ENCODE measurements around the gene OSTN. TPM values are rescaled to one million over a fixed set of nuclear protein-coding genes. Genes with fewer than 3 reads are reported as not detected.
A peak's percentile ranks its signal among the peaks of the same experiment; 100 is the strongest.

The OSTN gene
- polyA plus RNA-seq, 2 of the 4 experiments (the other 2 are of a cell fraction), result not detected

DNA sequence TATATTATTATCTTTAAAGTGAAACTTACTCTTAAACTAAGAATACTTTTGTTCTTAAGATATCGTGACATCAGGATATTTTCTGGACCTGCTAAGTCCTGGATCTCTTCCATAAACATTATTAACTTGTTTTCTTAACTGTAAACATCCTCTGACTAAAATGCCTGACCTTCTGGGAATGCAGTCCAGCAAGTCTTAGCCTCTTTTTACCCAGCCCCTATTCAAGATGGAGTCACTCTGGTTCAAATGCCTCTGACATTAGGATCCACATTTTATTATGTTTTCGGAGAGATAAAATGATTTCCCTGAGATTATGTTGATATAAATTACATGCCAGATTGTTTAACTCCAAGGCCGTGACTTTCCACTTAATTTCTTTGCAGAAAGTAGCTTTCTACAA is 37.6 kb downstream of the OSTN start:
- ChIA-PET CTCF (no interaction called here), POLR2A (no interaction called here)
- H3K4me2 ChIP-seq, result no peak overlapping the region
- no peak for DNase-seq (ENCODE audit: low read depth in 1 of 2, low spot score in 1 of 2)
- H3K4me1 ChIP-seq, result peaks cover 20% of the 10 kb centered on the region
- no peak overlapping the region for H3K27ac ChIP-seq
- H3K4me3 ChIP-seq, result no peak overlapping the region
- WGBS (ENCODE audit: missing lambda C conversion rate), result 79% methylated on average over 3 of the region's 3 CpGs
- no peak for ATAC-seq
- H3K9me3 ChIP-seq, result no peaks in the 10 kb centered on the region
- no peak for FAIRE-seq
- TF ChIP-seq MYC (IDR thresholded peaks at IDR 0.05; ENCODE audit: borderline replicate concordance, low read length), result no peak
- no peak for TF ChIP-seq FOSB (CRISPR knock-in tag; IDR thresholded peaks at IDR 0.05)
- TF ChIP-seq, protein P1, sequence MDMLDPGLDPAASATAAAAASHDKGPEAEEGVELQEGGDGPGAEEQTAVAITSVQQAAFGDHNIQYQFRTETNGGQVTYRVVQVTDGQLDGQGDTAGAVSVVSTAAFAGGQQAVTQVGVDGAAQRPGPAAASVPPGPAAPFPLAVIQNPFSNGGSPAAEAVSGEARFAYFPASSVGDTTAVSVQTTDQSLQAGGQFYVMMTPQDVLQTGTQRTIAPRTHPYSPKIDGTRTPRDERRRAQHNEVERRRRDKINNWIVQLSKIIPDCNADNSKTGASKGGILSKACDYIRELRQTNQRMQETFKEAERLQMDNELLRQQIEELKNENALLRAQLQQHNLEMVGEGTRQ (IDR thresholded peaks at IDR 0.05), result no peak
- no peak for TF ChIP-seq TP53 (CRISPR knock-in tag; IDR thresholded peaks at IDR 0.05)
- TF ChIP-seq SMC3 (IDR thresholded peaks at IDR 0.05), result no peak

DNA sequence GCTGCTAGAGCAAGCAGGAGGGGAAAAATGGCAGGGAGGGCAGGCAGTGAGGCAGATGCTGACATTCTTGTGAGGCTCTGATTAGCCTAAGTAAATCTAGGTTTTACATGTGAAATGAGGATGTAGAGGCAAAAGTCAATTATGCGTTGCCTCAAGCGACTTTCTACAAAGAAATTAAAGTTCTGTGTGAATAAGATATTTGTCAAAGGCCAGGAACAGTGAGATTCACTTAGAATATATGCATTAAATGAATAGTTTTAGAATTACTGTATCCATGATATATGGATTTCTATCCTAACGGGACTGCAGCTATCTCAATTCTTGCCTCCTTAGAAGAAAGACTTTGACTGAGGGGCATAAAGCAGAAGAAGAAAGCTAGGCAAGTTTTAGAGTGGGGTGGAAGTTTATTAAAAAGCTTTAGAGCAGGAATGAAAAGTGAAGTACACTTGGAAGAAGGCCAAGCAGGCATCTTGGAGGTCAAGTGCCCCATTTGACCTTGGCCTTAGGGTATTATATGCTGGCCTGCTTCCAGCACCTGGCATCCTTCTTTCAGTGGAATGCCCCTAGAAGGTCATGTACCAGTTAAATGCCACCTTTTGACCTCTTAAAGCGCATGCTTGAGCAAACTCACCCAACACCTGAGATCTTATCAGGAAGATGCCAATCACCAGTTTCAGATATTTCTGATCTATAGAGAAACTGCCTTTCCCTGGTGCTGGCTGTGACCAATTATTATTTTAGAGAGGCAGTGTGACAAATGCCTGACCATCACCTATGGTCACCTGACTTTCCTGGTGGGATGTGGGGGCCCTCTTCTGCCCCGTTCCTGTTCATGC is 38.2 kb downstream of the OSTN start:
- no peak for DNase-seq (ENCODE audit: low read depth in 1 of 2, low spot score in 1 of 2)
- Histone ChIP-seq H3K27ac (no peak overlapping the region), H3K4me1 (peaks cover 20% of the 10 kb centered on the region), H3K4me2 (no peak overlapping the region), H3K9me3 (no peaks in the 10 kb centered on the region), H3K4me3 (no peak overlapping the region)
- ChIA-PET POLR2A (no interaction called here), CTCF (no interaction called here)
- no peak for ATAC-seq
- FAIRE-seq, result no peak
- TF ChIP-seq TFCP2L1 (CRISPR knock-in tag; IDR thresholded peaks at IDR 0.05) (no peak), ZNF302 (CRISPR knock-in tag; IDR thresholded peaks at IDR 0.05) (no peak), KDM1A (IDR thresholded peaks at IDR 0.05; ENCODE audit: low read depth) (no peak), KDM5A (IDR thresholded peaks at IDR 0.05) (no peak), FOSL2 (IDR thresholded peaks at IDR 0.05) (no peak), FOSL2 (CRISPR knock-in tag; IDR thresholded peaks at IDR 0.05) (no peak), HDAC2 (IDR thresholded peaks at IDR 0.05) (no peak), NFE2L2 (conservative IDR thresholded peaks at IDR 0.05; ENCODE audit: low read length) (no peak), RNF2 (IDR thresholded peaks at IDR 0.05; ENCODE audit: borderline replicate concordance, low read depth) (no peak), PHF8 (IDR thresholded peaks at IDR 0.05; ENCODE audit: borderline replicate concordance, low read depth) (no peak), BHLHE40 (IDR thresholded peaks at IDR 0.05; ENCODE audit: low read depth, low read length) (no peak), JUNB (IDR thresholded peaks at IDR 0.05) (no peak), EHF (CRISPR knock-in tag; IDR thresholded peaks at IDR 0.05) (no peak), TP53 (CRISPR knock-in tag; IDR thresholded peaks at IDR 0.05) (no peak), RAD21 (conservative IDR thresholded peaks at IDR 0.05 in 1 of 2, IDR thresholded peaks at IDR 0.05 in 1 of 2) (no peak)
- 80% methylated on average over 5 of the region's 5 CpGs for WGBS (ENCODE audit: missing lambda C conversion rate)

DNA sequence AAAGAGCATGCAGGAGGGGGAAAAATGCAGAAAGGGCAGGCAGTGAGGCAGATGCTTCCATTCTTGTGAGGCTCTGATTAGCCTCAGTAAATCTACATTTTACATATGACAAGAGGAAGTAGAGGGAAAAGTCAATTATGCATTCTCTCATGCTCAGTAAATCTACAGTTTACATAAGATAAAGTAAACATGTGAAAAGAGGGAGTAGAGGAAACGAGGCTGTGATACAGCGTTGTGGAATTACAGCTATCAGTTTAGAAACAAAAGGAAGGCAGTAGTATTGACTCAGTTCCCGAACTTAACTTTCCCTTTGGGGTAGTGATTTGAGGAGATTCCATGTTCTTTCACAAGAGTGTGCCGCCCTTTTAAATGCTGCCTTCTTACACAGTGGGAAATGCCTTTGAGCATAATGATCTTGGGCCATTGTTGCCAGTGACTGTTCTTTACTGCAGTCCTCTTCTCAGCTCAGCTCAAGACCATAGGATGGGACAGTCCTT is 39.3 kb downstream of the OSTN start:
- H3K4me3 ChIP-seq, result no peak overlapping the region
- ChIA-PET POLR2A (no interaction called here), CTCF (no interaction called here)
- ATAC-seq (peak; percentile 65 to 68; a peak in 5 of 6 replicates), FAIRE-seq (no peak), DNase-seq (ENCODE audit: low read depth in 1 of 2, low spot score in 1 of 2) (peak in 1 of 2 experiments; percentile 27)
- peaks cover 20% of the 10 kb centered on the region for H3K4me1 ChIP-seq
- no peak for TF ChIP-seq NPAS2 (CRISPR knock-in tag; IDR thresholded peaks at IDR 0.05; ENCODE audit: borderline replicate concordance)
- TF ChIP-seq HOXA7 (CRISPR knock-in tag; IDR thresholded peaks at IDR 0.05), result no peak
- TF ChIP-seq, protein P2, sequence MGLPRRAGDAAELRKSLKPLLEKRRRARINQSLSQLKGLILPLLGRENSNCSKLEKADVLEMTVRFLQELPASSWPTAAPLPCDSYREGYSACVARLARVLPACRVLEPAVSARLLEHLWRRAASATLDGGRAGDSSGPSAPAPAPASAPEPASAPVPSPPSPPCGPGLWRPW (IDR thresholded peaks at IDR 0.05), result no peak
- TF ChIP-seq POLR2AphosphoS2 (conservative IDR thresholded peaks at IDR 0.05; ENCODE audit: low read length), result no peak
- TF ChIP-seq CEBPB (IDR thresholded peaks at IDR 0.05), result 0 out of 4 replicates have a peak, but pooled peaks of 1 of the 2 experiments have one; percentile 3
- no peak for TF ChIP-seq RNF2 (IDR thresholded peaks at IDR 0.05; ENCODE audit: borderline replicate concordance, low read depth)
- TF ChIP-seq RARB (CRISPR knock-in tag; IDR thresholded peaks at IDR 0.05), result no peak
- no peak for TF ChIP-seq EP300 (IDR thresholded peaks at IDR 0.05)
- H3K9me3 ChIP-seq, result no peaks in the 10 kb centered on the region
- WGBS (ENCODE audit: missing lambda C conversion rate), result 6% methylated on average over 4 of the region's 4 CpGs
- peak overlapping the region; percentile 69 for H3K4me2 ChIP-seq
- peak overlapping the region in 1 of 2 experiments; percentile 48; a peak in 3 of 6 replicates for H3K27ac ChIP-seq

All from A549 (cell line).